ENCODE data around the gene ASPSCR1.

Gene ASPSCR1

GRCh38 chr17:81961087-81961511 is 16.3 kb upstream of the ASPSCR1 start, which contains the start of gene NOTUM:
TSS of gene NOTUM (minus strand) at chr17:81961187. CDS start at chr17:81960909, 278 bp downstream.
- DNase-seq (ENCODE audit: low spot score) (no peak), ATAC-seq (ENCODE audit: low read depth) (no peak)
- H3K36me3 ChIP-seq (ENCODE audit: low read depth): no peaks in the 10 kb centered on the region
- peak; percentile 25 for TF ChIP-seq CTCF (IDR thresholded peaks at IDR 0.05; ENCODE audit: poor library complexity, severe bottlenecking)
- no peaks in the 10 kb centered on the region for H3K9me3 ChIP-seq (ENCODE audit: severe bottlenecking)
- H3K4me1 ChIP-seq (ENCODE audit: insufficient read depth, poor library complexity, severe bottlenecking): no peaks in the 10 kb centered on the region
- peak within 1 kb of the TSS; percentile 13 for H3K4me3 ChIP-seq (ENCODE audit: severe bottlenecking)
- no peak within 1 kb of the TSS for H3K27ac ChIP-seq (ENCODE audit: poor library complexity, severe bottlenecking)
- H3K27me3 ChIP-seq (ENCODE audit: insufficient read depth, poor library complexity, severe bottlenecking): peaks cover 51% of the 10 kb centered on the region

GRCh38 chr17:81961521-81962498 is 15.6 kb upstream of the ASPSCR1 start:
- H3K27me3 ChIP-seq (ENCODE audit: insufficient read depth, poor library complexity, severe bottlenecking): peaks cover 51% of the 10 kb centered on the region

GRCh38 chr17:81962499-81963441 is 14.7 kb upstream of the ASPSCR1 start:
- no peaks in the 10 kb centered on the region for H3K4me1 ChIP-seq (ENCODE audit: insufficient read depth, poor library complexity, severe bottlenecking)
- H3K36me3 ChIP-seq (ENCODE audit: low read depth): no peaks in the 10 kb centered on the region
- TF ChIP-seq CTCF (IDR thresholded peaks at IDR 0.05; ENCODE audit: poor library complexity, severe bottlenecking): no peak
- peaks cover 51% of the 10 kb centered on the region for H3K27me3 ChIP-seq (ENCODE audit: insufficient read depth, poor library complexity, severe bottlenecking)
- no peak overlapping the region for H3K4me3 ChIP-seq (ENCODE audit: severe bottlenecking)
- ATAC-seq (ENCODE audit: low read depth) (no peak), DNase-seq (ENCODE audit: low spot score) (peak; percentile 61)
- H3K27ac ChIP-seq (ENCODE audit: poor library complexity, severe bottlenecking): no peak overlapping the region
- H3K9me3 ChIP-seq (ENCODE audit: severe bottlenecking): no peaks in the 10 kb centered on the region

More at GRCh38 chr17:81961521-81962498, 15.6 kb upstream of the ASPSCR1 start:
- Histone ChIP-seq H3K27ac (ENCODE audit: poor library complexity, severe bottlenecking) (no peak overlapping the region), H3K9me3 (ENCODE audit: severe bottlenecking) (no peaks in the 10 kb centered on the region), H3K4me3 (ENCODE audit: severe bottlenecking) (no peak overlapping the region), H3K4me1 (ENCODE audit: insufficient read depth, poor library complexity, severe bottlenecking) (no peaks in the 10 kb centered on the region), H3K36me3 (ENCODE audit: low read depth) (no peaks in the 10 kb centered on the region)
- no peak for TF ChIP-seq CTCF (IDR thresholded peaks at IDR 0.05; ENCODE audit: poor library complexity, severe bottlenecking)
- no peak for ATAC-seq (ENCODE audit: low read depth)
- peak; percentile 58 for DNase-seq (ENCODE audit: low spot score)

GRCh38 chr17:81964081-81964849 is 13.2 kb upstream of the ASPSCR1 start:
- no peaks in the 10 kb centered on the region for H3K4me1 ChIP-seq (ENCODE audit: insufficient read depth, poor library complexity, severe bottlenecking)
- H3K27ac ChIP-seq (ENCODE audit: poor library complexity, severe bottlenecking): no peak overlapping the region
- H3K9me3 ChIP-seq (ENCODE audit: severe bottlenecking): no peaks in the 10 kb centered on the region
- DNase-seq (ENCODE audit: low spot score) (no peak), ATAC-seq (ENCODE audit: low read depth) (no peak)
- no peaks in the 10 kb centered on the region for H3K36me3 ChIP-seq (ENCODE audit: low read depth)
- TF ChIP-seq CTCF (IDR thresholded peaks at IDR 0.05; ENCODE audit: poor library complexity, severe bottlenecking): no peak
- H3K27me3 ChIP-seq (ENCODE audit: insufficient read depth, poor library complexity, severe bottlenecking): peaks cover 38% of the 10 kb centered on the region
- H3K4me3 ChIP-seq (ENCODE audit: severe bottlenecking): no peak overlapping the region
